ENCODE data around the gene RNF144B. TPM values are rescaled to one million over a fixed set of nuclear protein-coding genes. Genes with fewer than 3 reads are reported as not detected.

The RNF144B gene
- total and polyA plus RNA-seq, 9 of the 15 experiments (the other 6 are each of a cell fraction or from before 2014, with no cell fraction given) = 0.01 TPM; not detected in 8

DNA sequence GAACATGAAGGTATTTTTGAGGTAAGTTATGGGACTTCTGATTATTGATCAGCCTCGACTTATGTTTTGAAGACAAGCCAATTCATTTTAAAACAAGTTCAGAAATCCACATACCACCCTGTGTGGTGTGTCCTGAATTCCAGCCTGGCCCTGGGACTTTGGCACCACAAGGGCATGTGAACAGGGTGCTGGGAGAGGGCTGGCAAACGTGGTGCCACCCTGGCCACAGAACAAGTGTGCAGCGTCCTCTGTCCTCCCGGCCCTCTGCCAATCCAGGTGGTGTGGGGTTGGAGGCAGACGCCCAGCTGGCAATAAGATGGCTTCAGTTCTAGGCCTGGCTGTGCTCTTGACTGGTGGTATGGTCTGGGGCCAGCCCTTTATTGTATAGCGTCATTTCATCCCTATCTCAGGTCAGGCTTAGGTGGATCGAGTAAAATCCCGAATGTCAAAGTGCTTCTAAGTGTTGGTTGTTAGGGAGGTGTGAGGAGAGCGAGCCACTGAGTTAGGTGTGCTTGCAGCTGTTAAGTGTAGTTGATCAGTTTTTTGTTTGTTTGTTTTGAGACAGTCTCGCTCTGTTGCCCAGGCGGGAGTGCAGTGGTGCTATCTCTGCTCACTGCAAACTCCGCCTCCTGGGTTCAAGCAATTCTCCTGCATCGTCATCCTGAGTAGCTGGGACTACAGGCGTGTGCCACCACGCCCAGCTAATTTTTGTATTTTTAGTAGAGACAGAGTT, 84.2 kb downstream of the RNF144B start:
- DNase-seq (ENCODE audit: extremely low read depth in 1 of 4, low spot score in 3 of 4) (no peak), ATAC-seq (no peak), FAIRE-seq (no peak)
- BruUV-seq (replicated peaks) = no TSS peak
- TF ChIP-seq ZSCAN29 (IDR thresholded peaks at IDR 0.05) = no peak
- TF ChIP-seq ZC3H4 (CRISPR knock-in tag; IDR thresholded peaks at IDR 0.05; ENCODE audit: borderline replicate concordance) = no peak
- TF ChIP-seq FIP1L1 (IDR thresholded peaks at IDR 0.05; ENCODE audit: low read depth, low read length, poor library complexity, severe bottlenecking) = no peak
- no peak for TF ChIP-seq ELF2 (CRISPR knock-in tag; IDR thresholded peaks at IDR 0.05)
- no peak for TF ChIP-seq RUNX1 (IDR thresholded peaks at IDR 0.05; ENCODE audit: low read depth)
- no peak for TF ChIP-seq E2F5 (CRISPR knock-in tag; IDR thresholded peaks at IDR 0.05)
- no peak for TF ChIP-seq ZNF830 (CRISPR knock-in tag; IDR thresholded peaks at IDR 0.05)
- ChIA-PET CTCF (ENCODE audit: low intra/inter-chr PET ratio) (no interaction called here), POLR2A (interaction anchor here (0.6 kb wide), 1 partner anchor 478 kb away, joined by 3 read pairs; no protein-coding TSS in a partner anchor)
- no peak overlapping the region for H3K9ac ChIP-seq (ENCODE audit: insufficient read depth in 1 of 2, low read depth in 2 of 2, low read length in 2 of 2)
- 0% methylated on average over 15 of the region's 15 CpGs for WGBS (ENCODE audit: insufficient coverage, low coverage, missing lambda C conversion rate)
- H3K9me3 ChIP-seq (replicated peaks; ENCODE audit: control insufficient read depth, insufficient read depth, low read depth, low read length) = no peaks in the 10 kb centered on the region
- no peak overlapping the region for H3K4me2 ChIP-seq (ENCODE audit: insufficient read depth, low read length)
- H3K36me3 ChIP-seq (ENCODE audit: control insufficient read depth, insufficient read depth, low read length) = no peaks in the 10 kb centered on the region
- H3K27me3 ChIP-seq (ENCODE audit: control insufficient read depth in 2 of 2, insufficient read depth in 2 of 2, low read length in 2 of 2) = peaks cover 4 to 9% of the 10 kb centered on the region in 2 experiments; a peak in 3 of 5 replicates
- H3K4me1 ChIP-seq (replicated peaks in 1 of 2; ENCODE audit: control insufficient read depth in 2 of 2, insufficient read depth in 2 of 2, low read length in 2 of 2) = no peaks in the 10 kb centered on the region
- H3K79me2 ChIP-seq (ENCODE audit: control insufficient read depth, insufficient read depth, low read length) = no peaks in the 10 kb centered on the region
- no peaks in the 10 kb centered on the region for H3K9me1 ChIP-seq (ENCODE audit: control insufficient read depth, insufficient read depth, low read length)
- no peak overlapping the region for H3K4me3 ChIP-seq
- no peak overlapping the region for H3K27ac ChIP-seq (ENCODE audit: extremely low read depth, low read depth, low read length)
- H2AFZ ChIP-seq (ENCODE audit: low read depth, low read length) = no peak overlapping the region
- intact Hi-C loops (cut with micrococcal nuclease) = no loop called here
- H4K20me1 ChIP-seq (replicated peaks; ENCODE audit: control insufficient read depth, insufficient read depth, low read length) = no peaks in the 10 kb centered on the region
- in situ Hi-C loops (cut with MboI) = no loop called here

All from K562 (cell line).